ENCODE measurements around the gene FAM90A1.
"Not testable (repeated sequence)": the region's sequence is repeated elsewhere in the genome, so short reads cannot be mapped to it uniquely, and the experiment has no call there.

Gene FAM90A1, protein sequence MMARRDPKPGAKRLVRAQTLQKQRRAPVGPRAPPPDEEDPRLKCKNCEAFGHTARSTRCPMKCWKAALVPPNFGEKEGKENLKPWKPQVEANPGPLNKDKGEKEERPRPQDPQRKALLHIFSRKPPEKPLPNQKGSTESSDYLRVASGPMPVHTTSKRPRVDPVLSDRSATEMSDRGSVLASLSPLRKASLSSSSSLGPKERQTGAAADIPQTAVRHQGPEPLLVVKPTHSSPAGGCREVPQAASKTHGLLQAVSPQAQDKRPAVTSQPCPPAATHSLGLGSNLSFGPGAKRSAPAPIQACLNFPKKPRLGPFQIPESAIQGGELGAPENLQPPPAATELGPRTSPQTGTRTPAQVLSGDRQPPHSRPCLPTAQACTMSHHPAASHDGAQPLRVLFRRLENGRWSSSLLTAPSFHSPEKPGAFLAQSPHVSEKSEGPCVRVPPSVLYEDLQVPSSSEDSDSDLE

DNA sequence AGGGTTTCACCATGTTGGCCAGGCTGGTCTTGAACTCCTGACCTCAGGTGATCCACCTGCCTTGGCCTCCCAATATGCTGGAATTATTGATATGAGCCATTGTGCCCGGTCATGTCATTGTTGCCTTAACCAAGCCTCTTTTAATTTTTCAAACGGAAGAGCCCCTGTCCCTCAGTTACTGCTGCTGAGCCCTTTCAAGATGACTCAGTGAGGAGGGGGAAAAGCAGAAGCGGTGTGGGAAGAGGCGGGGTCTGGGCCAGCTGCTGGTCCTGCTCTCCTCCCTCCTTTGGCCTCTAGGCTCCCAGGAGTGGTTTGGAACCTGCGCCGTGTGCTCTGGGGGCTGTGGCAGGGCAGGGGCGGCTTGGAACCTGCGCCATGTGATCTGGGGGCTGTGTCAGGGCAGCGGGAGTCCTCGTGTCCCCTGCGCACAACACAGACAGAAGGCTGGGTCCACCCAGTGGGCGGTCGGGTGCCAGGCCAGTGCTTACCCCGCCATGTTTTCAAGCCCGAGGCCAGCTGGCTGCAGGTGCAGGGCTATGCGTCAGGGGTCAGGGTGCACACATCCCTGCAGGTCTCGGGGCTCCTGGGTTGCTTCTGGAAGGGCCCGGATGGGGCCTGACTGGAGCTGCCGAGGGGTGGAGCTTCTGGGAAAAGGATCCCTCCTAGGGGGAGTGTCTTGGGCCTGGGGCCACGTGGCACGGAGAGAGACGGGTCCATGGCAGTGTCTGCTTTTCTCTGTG lies at the start of gene FAM90A1:
Gene FAM90A1, minus strand, starts transcription at position 627 of the 740 bp plus-strand sequence. CDS start 2,786 bp downstream, outside the sequence.
- DNase-seq (ENCODE audit: low read depth, low spot score): not testable (repeated sequence)

DNA sequence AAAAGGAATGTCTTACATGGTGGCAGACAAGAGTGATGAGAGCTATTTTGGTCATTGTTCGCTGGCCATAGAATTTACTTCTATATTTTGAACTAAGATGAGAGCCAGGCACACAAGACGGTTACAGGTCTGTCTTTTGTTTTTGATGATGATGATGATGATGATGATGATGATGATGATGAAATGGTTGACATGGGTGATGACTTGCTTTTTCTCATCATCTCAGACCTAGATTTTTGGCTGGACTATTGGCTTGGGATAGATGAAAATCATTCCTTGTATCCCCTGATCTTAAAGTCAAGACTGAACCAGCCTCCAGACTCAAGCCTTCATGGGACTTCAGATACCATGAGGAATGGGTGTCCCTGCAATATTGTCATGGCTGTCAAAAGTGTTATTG lies 49.0 kb upstream of the FAM90A1 start:
- not testable (repeated sequence) for DNase-seq (ENCODE audit: low read depth, low spot score)

DNA sequence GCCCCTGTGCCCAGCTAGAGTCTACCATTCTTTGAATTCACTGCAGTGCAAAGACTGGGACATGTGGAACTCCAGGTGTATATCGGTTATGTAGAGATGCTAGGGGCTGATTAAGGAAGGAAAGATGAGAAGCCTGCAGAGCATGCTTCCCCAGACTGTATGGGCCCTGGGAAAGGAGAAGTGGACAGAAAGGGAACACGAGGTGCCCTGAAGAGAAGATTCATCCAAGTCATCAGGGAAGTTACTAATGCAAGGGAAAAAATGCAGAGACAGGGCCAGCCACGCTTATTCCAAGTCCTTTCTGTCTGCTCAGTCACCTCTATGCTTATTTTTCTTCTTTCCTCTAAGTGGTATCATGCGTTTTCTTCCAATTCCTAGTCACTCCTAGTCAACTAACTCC lies 39.3 kb upstream of the FAM90A1 start:
- not testable (repeated sequence) for DNase-seq (ENCODE audit: low read depth, low spot score)

DNA sequence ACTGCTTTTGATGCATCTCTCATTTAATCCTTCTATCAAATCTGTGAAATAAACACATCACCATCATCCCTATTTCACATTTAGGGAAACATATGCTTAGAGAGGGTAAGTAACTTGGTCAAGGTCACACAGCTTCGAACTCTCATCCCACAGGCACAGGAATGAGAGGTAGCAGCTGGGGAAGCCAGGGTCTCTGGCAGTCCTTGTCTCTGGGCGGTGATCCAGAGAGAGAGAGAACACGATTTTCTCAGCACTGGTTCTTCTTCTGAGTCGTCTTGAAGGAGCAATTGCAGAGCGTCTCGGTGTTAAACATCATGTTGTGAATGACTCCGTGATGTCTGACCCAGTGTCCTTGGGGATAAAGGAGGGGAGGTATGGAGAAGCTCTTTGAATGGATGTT lies 36.8 kb upstream of the FAM90A1 start:
- not testable (repeated sequence) for DNase-seq (ENCODE audit: low read depth, low spot score)

DNA sequence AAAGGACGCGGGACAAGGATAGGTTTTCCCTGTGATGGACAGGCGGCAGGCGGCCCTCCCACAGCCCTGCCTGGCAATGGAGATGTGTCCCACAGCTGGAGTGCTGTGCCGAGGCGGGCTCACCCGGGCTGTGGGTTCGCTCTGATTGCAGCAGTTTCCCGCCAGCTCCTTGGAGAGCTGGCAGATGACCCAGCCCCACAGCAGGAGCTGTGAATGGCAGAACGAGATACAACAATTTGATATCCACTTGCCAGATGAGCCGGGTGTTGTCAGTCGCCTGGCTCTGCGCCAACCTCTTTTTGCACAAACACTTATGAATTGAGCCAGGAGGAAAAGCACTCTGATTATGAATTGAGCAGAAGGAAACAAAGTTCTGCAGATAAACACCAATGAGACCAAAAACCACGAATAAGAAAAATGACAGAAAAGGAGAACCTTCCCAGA lies 33.7 kb upstream of the FAM90A1 start:
- not testable (repeated sequence) for DNase-seq (ENCODE audit: low read depth, low spot score)

DNA sequence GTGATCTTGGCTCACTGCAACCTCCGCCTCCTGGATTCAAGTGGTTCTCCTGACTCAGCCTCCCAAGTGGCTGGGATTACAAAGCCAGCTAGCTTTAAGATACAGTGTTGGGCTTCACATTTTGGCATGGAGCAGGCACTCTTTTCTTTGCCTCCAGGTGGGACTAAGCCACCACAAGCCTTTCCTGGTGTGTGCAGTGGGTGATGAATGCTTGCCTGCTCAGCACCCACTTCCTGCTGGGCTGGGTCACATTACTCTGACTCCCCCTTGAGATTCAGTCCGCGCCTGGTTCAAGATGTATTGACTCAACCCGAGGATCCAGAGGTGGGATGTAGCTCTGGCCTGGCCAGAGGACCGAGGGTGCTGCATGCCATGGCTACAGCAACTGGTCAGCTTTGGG lies 28.9 kb upstream of the FAM90A1 start:
- DNase-seq (ENCODE audit: low read depth, low spot score): not testable (repeated sequence)

DNA sequence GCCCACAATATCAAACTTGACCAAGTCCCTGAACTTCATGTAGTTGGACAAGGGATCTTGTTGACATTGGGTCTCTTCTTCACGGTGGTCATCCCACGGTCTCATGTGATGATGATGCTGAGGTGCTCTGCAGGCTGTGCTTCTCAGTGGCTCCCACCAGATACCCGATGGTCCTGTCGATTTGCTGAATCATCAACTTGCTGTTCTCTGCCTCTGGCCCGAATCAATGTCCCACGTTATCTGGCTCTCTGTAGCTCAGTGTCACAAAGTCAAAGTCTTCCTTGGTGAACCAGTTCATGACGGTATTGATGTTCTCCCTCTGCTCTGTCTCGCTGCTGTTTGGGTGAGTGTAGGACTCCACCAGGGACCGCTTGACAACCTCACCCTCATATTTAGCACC lies 27.3 kb upstream of the FAM90A1 start:
- DNase-seq (ENCODE audit: low read depth, low spot score): not testable (repeated sequence)

DNA sequence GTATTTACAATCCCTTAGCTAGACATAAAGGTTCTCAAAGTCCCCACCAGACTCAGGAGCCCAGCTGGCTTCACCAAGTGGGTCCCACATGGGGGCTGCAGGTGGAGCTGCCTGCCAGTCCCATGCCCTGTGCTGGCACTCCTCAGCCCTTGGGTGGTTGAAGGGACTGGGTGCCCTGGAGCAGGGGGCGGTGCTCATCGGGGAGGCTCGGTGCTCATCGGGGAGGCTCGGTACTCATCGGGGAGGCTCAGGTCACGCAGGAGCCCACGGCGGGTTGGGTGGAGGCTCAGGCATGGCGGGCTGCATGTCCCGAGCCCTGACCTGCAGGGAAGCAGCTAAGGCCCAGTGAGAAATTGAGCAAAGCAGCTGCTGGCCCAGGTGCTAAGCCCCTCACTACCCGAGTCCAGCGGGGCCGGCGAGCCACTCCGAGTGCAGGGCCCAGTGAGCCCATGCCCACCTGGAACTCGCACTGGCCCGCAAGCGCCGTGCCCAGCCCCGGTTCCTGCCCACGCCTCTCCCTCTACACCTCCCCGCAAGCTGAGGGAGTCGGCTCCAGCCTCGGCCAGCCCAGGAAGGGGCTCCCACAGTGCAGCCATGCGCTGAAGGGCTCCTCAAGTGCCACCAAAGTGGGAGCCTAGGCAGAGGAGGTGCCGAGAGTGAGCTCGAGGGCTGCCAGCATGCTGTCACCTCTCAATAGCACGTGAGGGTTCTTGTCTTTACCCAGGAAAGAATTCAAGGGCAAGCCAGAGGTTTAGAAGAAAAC lies 24.8 kb upstream of the FAM90A1 start:
- not testable (repeated sequence) for DNase-seq (ENCODE audit: low read depth, low spot score)

DNA sequence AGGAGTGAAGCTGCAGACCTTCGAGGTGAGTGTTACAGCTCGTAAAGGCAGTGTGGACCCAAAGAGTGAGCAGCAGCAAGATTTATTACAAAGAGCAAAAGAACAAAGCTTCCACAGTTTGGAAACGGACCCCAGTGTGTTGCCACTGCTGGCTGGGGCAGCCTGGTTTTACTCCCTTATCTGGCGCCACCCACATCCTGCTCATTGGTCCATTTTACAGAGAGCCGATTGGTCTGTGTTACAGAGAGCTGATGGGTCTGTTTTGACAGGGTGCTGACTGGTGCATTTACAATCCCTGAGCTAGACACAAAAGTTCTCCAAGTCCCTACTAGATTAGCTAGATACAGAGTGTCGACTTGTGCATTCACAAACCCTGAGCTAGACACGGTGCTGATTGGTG lies 24.2 kb upstream of the FAM90A1 start:
- not testable (repeated sequence) for DNase-seq (ENCODE audit: low read depth, low spot score)

DNA sequence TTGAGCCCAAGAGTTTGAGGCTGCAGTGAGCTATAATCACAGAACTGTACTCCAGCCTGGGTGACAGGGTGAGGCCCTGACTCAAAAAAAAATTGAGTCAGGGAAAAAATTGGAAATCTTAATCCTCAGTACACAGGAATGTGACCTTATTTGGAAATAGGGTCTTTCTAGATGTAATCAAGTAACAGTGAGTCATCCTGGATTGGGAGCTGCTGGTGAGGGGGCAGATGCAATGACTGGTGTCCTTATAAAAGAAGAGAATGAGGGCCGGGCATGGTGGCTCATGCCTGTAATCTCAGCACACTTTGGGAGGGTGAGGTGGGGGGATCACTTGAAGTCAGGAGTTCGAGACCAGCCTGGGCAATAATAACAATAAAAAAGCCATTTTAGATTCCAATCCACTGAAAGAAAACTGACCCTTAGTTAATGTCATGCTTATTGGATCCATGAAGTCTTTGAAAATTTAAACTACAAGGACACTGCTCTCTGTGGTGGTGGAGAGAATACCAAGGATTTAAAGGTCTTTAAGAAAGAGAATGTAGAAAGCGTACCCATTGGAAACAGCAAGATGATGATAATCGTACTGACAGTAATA lies 19.6 kb upstream of the FAM90A1 start:
- not testable (repeated sequence) for DNase-seq (ENCODE audit: low read depth, low spot score)

DNA sequence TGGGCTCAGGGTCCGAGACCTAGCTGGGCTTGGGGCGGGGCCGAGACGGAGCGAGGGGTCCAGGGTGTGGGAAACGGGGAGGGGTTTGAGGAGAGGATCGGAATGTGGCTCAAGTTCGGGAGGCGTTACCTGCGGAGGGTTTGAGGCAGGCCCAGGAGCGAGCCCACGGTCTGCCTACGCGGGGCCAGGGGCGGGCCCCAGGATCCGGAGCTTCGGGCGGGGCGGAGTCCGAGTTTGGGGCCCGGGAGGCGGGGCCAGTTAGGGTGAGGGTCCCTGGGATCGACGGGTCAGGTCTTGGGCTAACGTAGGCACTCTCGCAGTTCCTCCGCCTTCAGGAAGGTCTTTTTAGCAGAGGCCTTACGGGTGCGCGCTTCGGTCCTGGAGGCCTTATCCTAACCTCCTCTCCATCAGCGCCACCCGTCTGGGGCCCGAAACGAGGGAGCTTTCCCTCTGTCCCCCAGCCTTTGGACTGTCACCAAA lies 16.3 kb upstream of the FAM90A1 start:
- DNase-seq (ENCODE audit: low read depth, low spot score): not testable (repeated sequence)

DNA sequence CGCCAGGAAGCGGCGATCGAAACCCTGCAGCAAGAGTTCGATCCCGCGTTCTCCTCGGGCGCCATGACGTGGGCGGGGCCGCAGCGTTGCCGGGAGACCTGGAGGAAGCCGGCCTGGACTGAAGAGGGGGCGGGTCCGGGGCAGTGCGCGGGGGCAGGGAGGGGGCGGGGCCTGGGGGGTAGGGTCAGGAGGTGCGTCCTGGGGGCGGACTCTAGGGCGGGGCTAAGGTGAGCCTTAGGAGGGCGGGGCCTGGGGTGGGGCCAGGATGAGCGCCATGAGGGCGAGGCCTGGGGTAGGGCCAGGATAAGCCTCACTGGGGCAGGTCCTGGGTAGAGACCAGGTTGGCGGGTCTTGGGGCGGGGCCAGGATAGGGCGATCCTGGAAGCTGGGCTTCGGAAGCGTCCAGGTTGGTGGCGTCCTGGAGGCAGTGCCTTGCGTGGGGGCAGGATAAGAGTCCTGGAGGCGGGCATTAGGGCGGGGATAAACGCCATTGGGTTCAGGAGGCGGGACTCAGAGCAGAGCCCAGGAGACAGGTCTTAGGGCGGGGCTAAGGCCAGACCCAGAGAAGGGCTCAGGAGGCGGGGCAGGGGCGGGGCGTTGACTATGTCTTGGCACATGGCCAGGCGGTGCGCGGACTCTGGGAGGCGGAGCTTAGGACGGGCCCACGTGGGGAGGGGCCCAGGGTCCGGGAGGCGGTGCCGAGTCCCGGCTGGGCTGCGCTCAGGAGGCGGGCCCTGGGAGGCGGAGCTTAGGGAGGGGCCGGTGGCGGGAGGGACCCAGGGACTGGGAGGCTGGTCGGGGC lies 15.7 kb upstream of the FAM90A1 start:
- DNase-seq (ENCODE audit: low read depth, low spot score): peak; percentile 88

DNA sequence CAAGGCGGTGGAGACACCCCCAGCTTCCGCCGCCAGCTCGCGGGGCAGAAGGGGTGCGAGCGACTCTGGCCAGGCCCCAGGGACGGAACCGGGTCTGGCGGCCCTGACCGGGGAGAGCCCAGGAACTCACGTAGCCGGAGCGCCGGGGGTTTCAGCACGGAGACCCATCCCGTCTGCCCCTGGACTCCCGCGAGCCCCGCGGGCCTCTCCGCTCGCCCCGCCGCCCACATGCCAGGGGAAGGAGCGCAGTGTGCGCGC lies 15.1 kb upstream of the FAM90A1 start:
- DNase-seq (ENCODE audit: low read depth, low spot score): not testable (repeated sequence)

DNA sequence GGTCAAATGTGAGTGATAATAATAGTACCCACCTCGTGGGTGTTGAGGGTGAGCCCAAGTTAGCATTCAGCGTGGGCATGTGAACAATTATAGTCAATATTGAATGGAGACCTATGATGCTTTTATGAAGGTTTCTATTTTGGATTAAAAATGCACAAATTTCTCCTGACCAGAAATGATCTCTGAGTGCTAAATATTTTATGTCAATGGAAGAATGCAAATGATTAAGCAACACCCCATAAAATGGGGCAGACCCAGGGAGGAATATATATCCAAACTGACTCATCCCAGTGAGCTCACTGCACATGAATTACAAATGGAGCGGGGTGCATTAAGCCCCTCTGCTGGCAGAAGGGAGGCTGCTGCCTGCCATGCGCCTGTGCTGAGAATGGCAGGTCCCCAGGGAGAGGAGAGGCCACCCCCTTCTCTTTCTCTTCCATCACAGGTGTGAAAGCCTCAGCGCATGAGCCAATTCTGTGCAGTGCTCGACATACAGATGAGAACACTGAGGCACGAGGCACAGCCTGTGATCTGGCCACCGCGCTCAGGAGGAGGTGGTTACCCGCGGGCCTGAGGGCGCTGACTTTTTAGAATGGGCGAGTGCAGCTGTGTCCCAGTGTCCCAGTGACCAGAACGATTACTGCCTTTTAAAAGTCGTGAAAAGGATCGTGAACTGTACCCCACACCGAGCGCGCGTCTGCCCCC lies 14.7 kb upstream of the FAM90A1 start:
- not testable (repeated sequence) for DNase-seq (ENCODE audit: low read depth, low spot score)

DNA sequence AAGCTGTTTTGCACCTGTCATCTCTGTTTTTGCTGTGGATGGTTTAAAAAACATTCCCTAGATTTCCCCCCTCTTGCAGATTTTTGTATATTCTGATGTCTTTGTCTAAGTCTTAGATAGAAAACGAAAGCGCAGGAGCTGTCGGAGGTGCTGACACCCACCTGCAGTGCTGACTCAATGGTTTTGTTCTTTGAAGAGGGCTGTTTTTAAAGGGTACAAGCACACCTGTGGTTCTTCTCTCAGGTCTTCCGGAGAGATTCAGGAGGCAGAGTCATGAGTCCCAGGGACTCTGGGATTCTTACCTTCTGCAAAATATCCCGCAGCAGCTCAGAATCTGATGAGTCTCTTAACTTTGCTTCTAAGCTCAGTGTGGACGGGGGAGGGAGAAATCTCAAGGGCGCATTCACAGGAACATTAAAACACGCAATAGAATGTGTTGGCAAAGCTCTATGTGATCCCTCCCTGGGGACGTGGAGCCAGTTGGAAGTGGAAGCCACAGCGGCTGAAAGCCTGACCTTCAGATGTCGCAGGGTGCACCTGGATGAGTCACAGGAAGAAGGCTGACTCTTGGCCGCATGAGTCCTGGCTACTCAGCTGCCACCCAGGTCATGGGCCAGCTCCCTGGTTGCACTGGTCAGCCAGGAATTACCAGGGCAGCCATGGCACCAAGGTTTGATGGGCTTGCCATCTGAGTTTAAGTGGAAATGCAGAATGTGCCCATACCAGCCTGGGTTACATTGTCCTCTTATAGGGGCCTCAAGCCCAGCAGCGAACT lies 13.1 kb upstream of the FAM90A1 start:
- DNase-seq (ENCODE audit: low read depth, low spot score): not testable (repeated sequence)

DNA sequence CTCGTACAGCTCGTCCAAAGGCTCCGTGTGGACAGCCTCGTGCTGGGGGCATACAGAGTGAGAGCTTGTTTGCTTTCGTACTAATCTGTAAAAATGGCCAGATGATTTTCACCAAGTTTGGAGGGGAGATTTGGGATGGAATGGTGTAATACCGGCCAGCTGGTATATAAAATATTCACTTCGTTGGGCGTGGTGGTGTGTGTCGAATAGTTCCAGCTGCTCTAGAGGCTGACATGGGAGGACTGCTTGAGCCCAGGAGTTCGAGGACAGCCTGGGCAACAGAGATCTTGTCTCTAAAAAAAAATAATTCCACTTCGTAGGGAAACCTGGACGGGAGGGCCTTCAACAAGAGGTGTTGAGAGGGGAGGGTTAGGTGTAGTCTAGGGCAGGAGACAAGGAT lies 9.6 kb upstream of the FAM90A1 start:
- not testable (repeated sequence) for DNase-seq (ENCODE audit: low read depth, low spot score)

DNA sequence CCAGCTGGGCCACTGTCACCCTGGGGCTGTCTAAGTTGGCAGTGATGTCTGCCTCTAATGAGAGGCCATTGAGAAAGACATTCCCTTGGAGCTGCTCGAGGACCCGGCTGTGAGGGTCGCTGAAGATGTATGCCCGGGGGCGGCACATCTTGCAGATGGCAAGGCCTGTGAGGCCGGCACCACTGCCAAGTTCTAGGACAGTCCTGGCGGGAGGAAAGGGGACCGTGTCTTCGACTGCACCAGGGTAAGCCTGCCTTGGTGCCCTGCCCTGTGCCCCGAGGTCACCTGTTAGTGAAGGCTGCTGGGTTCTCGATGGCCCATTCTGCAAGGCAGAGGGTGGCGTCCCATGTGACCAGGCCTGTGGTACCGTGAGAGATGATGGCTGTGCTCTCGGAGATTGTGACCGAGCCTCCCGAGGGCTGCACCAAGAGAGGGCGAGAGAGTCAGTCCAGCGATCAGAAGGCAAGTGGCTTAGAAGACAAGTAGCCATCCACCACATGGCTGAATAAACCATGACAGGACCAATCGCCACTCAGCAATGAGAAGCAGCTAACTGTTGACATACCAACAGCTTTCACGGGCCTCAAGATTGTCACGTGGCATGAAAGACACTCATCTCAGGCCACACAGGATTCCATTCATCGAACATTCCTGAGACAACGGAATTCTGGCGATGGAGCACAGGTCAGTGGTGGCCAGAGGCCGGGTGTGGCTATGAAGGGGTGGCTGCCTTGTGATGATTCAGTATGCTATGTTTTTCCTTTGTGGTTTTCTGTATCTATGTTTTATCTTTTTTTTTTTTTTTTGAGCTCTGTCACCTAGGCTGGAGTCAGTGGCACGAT lies 8.1 kb upstream of the FAM90A1 start:
- DNase-seq (ENCODE audit: low read depth, low spot score): not testable (repeated sequence)

DNA sequence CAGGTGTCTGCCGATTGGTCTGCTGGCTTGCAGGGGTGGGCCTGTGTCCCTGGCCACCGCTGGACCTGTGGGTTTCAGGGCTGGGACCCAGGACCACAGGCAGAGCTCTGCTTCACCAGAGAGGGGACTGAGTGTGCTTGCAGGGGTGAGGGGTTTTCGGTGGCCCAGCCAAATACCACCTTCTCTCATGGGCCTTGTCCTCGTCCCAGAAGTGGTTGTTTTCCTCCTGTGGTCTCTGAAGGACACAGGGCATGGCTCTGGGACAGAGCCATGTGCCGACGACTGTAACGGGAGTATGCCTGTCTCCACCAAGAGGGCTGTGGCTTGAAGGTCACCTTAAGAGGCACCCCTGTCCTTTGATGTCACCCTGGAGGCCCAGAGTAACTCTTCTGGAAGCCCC lies 7.3 kb upstream of the FAM90A1 start:
- DNase-seq (ENCODE audit: low read depth, low spot score): not testable (repeated sequence)

Data from smooth muscle cell of the brain vasculature (primary cell).